H1 (cell line): ENCODE results near the gene RAB29. TPM values are rescaled to one million over a fixed set of nuclear protein-coding genes. Genes with fewer than 3 reads are reported as not detected.

Source experiments
- CTBP2 ChIP-seq: IDR thresholded peaks from 2 replicates; pipeline ENCODE4 v1.7.0; 2011; ENCODE audit warnings: borderline replicate concordance, mild to moderate bottlenecking, moderate library complexity, mixed read lengths, low read length; ENCODE audit not compliant: insufficient read depth, insufficient read length
- HDAC2 ChIP-seq, 2 experiments: fragments of 300-600 bp in 1 of 2; sonication (generic) in 1 of 2; IDR thresholded peaks; 2 replicates each; pipeline ENCODE4 v1.6.1; 2011 to 2012; ENCODE audit warnings: low read depth in 2 of 2, low read length in 2 of 2, mild to moderate bottlenecking in 2 of 2, moderate library complexity in 2 of 2, borderline replicate concordance in 1 of 2, inconsistent platforms in 1 of 2
- NANOG ChIP-seq: IDR thresholded peaks from 2 replicates; pipeline ENCODE4 v1.6.1; 2011; ENCODE audit warnings: low read length, low read depth, mild to moderate bottlenecking, inconsistent platforms; ENCODE audit not compliant: insufficient read depth, poor library complexity, severe bottlenecking
- PHF8 ChIP-seq: fragments of 200-600 bp; sonication (generic); conservative IDR thresholded peaks from 2 replicates; pipeline ENCODE4 v1.7.1; 2012; ENCODE audit warnings: low read depth, mild to moderate bottlenecking, inconsistent platforms, low read length, moderate library complexity
- SIN3A ChIP-seq, 2 experiments: IDR thresholded peaks in 1 of 2; conservative IDR thresholded peaks in 1 of 2; 2 replicates each; pipeline ENCODE4 v1.6.1; 2011 to 2012; ENCODE audit warnings: low read length in 2 of 2, improper control_type of control experiment in 1 of 2, low read depth in 1 of 2, mild to moderate bottlenecking in 1 of 2
- SUZ12 ChIP-seq: fragments of 200-600 bp; sonication (generic); IDR thresholded peaks from 2 replicates; pipeline ENCODE4 v1.6.1; 2012; ENCODE audit warnings: mild to moderate bottlenecking, inconsistent platforms, low read length, moderate library complexity, mixed read lengths
- TAF1 ChIP-seq: IDR thresholded peaks from 2 replicates; pipeline ENCODE4 v1.6.1; 2011; ENCODE audit warnings: mild to moderate bottlenecking, low read depth, low read length
- polyA plus RNA-seq, 7 experiments: library from polyadenylated mRNA; depleted of rRNA in 3 of 7; stranded (reverse) in 5 of 7; unstranded in 2 of 7; fragments of >200 nt in 5 of 7; fragments of 200-250 nt in 2 of 7; gene quantifications; 1 replicate in 5 of 7; 2 replicates in 1 of 7; 4 replicates in 1 of 7; pipeline versions ENCODE4 v1.2.1 to v1.2.3, GENCODE V29; 2011 to 2013; ENCODE audit warnings: missing spikeins in 2 of 7, mixed read lengths in 2 of 7
- total RNA-seq: library from RNA; stranded (reverse); fragmentation: NEBNext Ultra II Directional; extraction: Animal tissue kit (Norgen Biotek cat#: 25700); gene quantifications from 2 replicates; pipeline ENCODE4 v1.2.1, GENCODE V29; 2021
- TF ChIP-seq, protein P1 (sequence below): IDR thresholded peaks from 2 replicates; pipeline ENCODE4 v1.6.1; 2012; ENCODE audit warnings: inconsistent platforms

The RAB29 gene
- total and polyA plus RNA-seq, 2 of the 8 experiments (the other 6 are each of a cell fraction or from before 2014, with no cell fraction given), result 10.1 to 17.3 TPM

DNA sequence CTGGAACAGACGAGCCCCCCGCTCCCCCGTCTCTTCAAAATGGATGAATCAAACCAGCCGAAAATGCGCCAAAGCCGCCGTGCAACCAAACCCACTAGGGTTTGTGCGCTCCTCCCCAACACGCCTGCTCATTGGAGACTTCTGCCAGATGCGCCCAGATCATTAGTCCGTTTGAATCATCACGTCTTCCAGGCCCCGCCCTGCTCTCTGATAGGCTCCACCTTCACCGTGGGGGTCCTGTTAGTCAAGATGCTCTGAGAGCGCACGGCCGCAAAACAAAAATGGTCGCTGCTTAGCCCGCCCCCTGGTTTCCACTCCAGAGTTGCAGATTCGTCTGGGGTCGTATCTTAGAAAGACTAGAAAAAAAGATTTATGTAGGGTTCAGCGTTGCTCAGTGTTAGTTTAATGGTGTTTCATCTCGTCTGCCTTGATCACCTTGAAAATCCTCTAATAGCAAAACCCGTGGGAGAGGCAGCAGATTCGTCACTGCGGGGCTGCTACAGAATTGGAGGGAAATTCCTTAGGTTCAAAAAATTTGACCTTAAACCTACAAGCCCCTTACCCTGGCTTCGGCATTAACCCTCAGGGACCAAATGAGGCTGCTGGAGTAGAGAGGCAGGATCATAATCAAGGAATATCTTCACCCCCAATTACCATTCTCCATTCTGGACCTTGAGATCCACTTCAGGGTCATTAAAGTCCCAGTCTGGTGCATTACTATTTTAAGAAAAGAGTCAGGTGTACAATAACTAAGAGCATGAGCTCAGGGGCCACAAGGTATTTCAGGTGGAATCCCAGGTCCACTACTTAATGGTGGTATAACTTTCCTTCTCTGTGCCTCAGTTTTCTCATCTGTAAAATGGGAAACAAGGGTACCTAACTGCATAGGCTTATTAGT lies 24.9 kb downstream of the RAB29 start, which contains the start of gene NUCKS1 (continued):
- TF ChIP-seq, protein P1, sequence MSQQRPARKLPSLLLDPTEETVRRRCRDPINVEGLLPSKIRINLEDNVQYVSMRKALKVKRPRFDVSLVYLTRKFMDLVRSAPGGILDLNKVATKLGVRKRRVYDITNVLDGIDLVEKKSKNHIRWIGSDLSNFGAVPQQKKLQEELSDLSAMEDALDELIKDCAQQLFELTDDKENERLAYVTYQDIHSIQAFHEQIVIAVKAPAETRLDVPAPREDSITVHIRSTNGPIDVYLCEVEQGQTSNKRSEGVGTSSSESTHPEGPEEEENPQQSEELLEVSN, result peak; percentile 95
- TF ChIP-seq CTBP2, result no peak
- TF ChIP-seq PHF8, result 0 out of 2 replicates have a peak, but pooled peaks have one; percentile 12
- peak in 1 of 2 experiments; percentile 98; a peak in 1 of 4 replicates for TF ChIP-seq HDAC2 (IDR thresholded peaks at IDR 0.05; ENCODE audit: borderline replicate concordance in 1 of 2, low read depth in 2 of 2, low read length in 2 of 2)
- TF ChIP-seq SIN3A (conservative IDR thresholded peaks at IDR 0.05 in 1 of 2, IDR thresholded peaks at IDR 0.05 in 1 of 2; ENCODE audit: low read depth in 1 of 2, low read length in 2 of 2), result no peak
- peak; percentile 91 for TF ChIP-seq TAF1
- TF ChIP-seq NANOG, result no peak
- no peak for TF ChIP-seq SUZ12
